ENCODE results near the gene PTPRD. TPM values are rescaled to one million over a fixed set of nuclear protein-coding genes. Genes with fewer than 3 reads are reported as not detected.

Gene PTPRD
- total and polyA plus RNA-seq, 2 of the 4 experiments (the other 2 are of a cell fraction) = 0.07 to 0.18 TPM

- Histone ChIP-seq H3K79me1 (ENCODE audit: low read depth in 1 of 2, low read length in 2 of 2) (no peaks in the 10 kb centered on the region), H2BK5ac (ENCODE audit: low read depth, low read length, poor library complexity, severe bottlenecking) (no peak overlapping the region), H3K27me3 (ENCODE audit: control insufficient read depth, insufficient read depth, low read length) (no peaks in the 10 kb centered on the region), H3K9me1 (ENCODE audit: insufficient read depth, low read length) (no peaks in the 10 kb centered on the region), H4K8ac (ENCODE audit: low read depth in 2 of 2, low read length in 2 of 2) (no peak overlapping the region), H2BK20ac (ENCODE audit: low read depth, low read length) (no peak overlapping the region), H3K36me3 (ENCODE audit: control insufficient read depth, insufficient read depth, low read length) (no peaks in the 10 kb centered on the region), H3K14ac (replicated peaks; ENCODE audit: low read depth, low read length) (no peak overlapping the region), H2AK5ac (ENCODE audit: low read depth, low read length) (no peak overlapping the region), H3K56ac (ENCODE audit: extremely low read depth, insufficient read depth, low read length) (no peak overlapping the region), H4K91ac (ENCODE audit: insufficient read depth, low read depth, low read length) (no peak overlapping the region), H3K4me3 (ENCODE audit: insufficient read depth, low read depth, low read length) (no peak overlapping the region), H2BK15ac (ENCODE audit: low read depth, low read length) (no peak overlapping the region), H2AFZ (replicated peaks; ENCODE audit: low read length, poor library complexity) (no peak overlapping the region), H3K23ac (ENCODE audit: low read depth, low read length) (no peak overlapping the region), H3K18ac (ENCODE audit: low read depth, low read length) (no peak overlapping the region), H3K9ac (ENCODE audit: low read depth, low read length) (no peak overlapping the region), H2AK9ac (replicated peaks; ENCODE audit: low read depth, low read length, poor library complexity) (no peak overlapping the region), H3K9me3 (ENCODE audit: control insufficient read depth, insufficient read depth, low read length) (no peaks in the 10 kb centered on the region; the same call in 1 of the 2 replicates), H3K4me1 (ENCODE audit: control insufficient read depth, insufficient read depth, low read length) (no peaks in the 10 kb centered on the region), H2BK120ac (ENCODE audit: low read depth, low read length) (no peak overlapping the region), H4K20me1 (ENCODE audit: insufficient read depth, low read length) (no peaks in the 10 kb centered on the region), H3K27ac (ENCODE audit: insufficient read depth, low read length) (no peak overlapping the region), H3K4me2 (ENCODE audit: low read depth, low read length) (no peak overlapping the region), H3K4ac (ENCODE audit: low read depth, low read length) (no peak overlapping the region), H4K5ac (ENCODE audit: low read depth, low read length) (no peak overlapping the region)
- POLR2A ChIA-PET (ENCODE audit: unreplicated experiment) = no interaction called here
- ATAC-seq (ENCODE audit: low read depth) = no peak
- BruUV-seq (replicated peaks) = no TSS peak
- dilution Hi-C loops (cut with HindIII; ENCODE audit: low sequenced_read_pairs, unreplicated experiment) (no loop called here), intact Hi-C loops (cut with micrococcal nuclease) (no loop called here), in situ Hi-C loops (cut with MboI; ENCODE audit: low sequenced_read_pairs) (no loop called here)
- no peak for DNase-seq
- TF ChIP-seq MAZ (IDR thresholded peaks at IDR 0.05; ENCODE audit: borderline replicate concordance, low read depth, low read length) (no peak), RAD21 (IDR thresholded peaks at IDR 0.05; ENCODE audit: low read length) (no peak)
- CTCF ChIA-PET = no interaction called here
- no CpG with 5 or more reads among the region's 1 CpG for WGBS, 2 experiments (ENCODE audit: extremely low coverage in 2 of 2, insufficient read length in 1 of 2)
These were observed 1741.4 kb downstream of the PTPRD start for GRCh38 chr9:8871396-8871795.
